ENCODE measurements around the gene ADAMTS9. TPM values are rescaled to one million over a fixed set of nuclear protein-coding genes. Genes with fewer than 3 reads are reported as not detected.

ADAMTS9 gene
- total RNA-seq, 3 donors from 2014 or later (not counting 1 experiment from before 2014, with no cell fraction given) = not detected

GRCh38 chr3:64568895-64569517 lies 118.8 kb downstream of the ADAMTS9 start:
- Mint-ChIP-seq H3K36me3 (no peaks in the 10 kb centered on the region), H3K9me3 (peaks cover 0 to 4% of the 10 kb centered on the region in 2 donors)
- WGBS (ENCODE audit: insufficient coverage) = 71% methylated on average over 4 of the region's 5 CpGs

GRCh38 chr3:64566859-64567258 lies 120.9 kb downstream of the ADAMTS9 start:
- H3K36me3 ChIP-seq (ENCODE audit: control insufficient read depth, insufficient read depth, low read length) = no peaks in the 10 kb centered on the region
- no peaks in the 10 kb centered on the region for H3K9me3 ChIP-seq (ENCODE audit: control insufficient read depth, insufficient read depth, low read length)
- 94% methylated on average over 2 of the region's 3 CpGs for WGBS (ENCODE audit: insufficient coverage)
- DNase-seq (no peak), ATAC-seq (no peak)
- H3K27ac ChIP-seq (ENCODE audit: low read length) = no peak overlapping the region
- no peaks in the 10 kb centered on the region for H3K27me3 ChIP-seq (ENCODE audit: control insufficient read depth, insufficient read depth, low read length)
- no peak overlapping the region for H3K4me3 ChIP-seq (ENCODE audit: low read length)
- H3K4me1 Mint-ChIP-seq = no peaks in the 10 kb centered on the region
- no peaks in the 10 kb centered on the region for H3K27me3 Mint-ChIP-seq (ENCODE audit: low read depth in 2 of 2)
- H3K4me3 Mint-ChIP-seq = no peak overlapping the region
- intact Hi-C loops (cut with micrococcal nuclease) = no loop called here
- no peak overlapping the region for H3K27ac Mint-ChIP-seq
- no peaks in the 10 kb centered on the region for H3K4me1 ChIP-seq (ENCODE audit: control insufficient read depth, insufficient read depth, low read length)
- H3K9me3 Mint-ChIP-seq = peaks cover 0 to 3% of the 10 kb centered on the region in 2 donors
- TF ChIP-seq, protein P1, sequence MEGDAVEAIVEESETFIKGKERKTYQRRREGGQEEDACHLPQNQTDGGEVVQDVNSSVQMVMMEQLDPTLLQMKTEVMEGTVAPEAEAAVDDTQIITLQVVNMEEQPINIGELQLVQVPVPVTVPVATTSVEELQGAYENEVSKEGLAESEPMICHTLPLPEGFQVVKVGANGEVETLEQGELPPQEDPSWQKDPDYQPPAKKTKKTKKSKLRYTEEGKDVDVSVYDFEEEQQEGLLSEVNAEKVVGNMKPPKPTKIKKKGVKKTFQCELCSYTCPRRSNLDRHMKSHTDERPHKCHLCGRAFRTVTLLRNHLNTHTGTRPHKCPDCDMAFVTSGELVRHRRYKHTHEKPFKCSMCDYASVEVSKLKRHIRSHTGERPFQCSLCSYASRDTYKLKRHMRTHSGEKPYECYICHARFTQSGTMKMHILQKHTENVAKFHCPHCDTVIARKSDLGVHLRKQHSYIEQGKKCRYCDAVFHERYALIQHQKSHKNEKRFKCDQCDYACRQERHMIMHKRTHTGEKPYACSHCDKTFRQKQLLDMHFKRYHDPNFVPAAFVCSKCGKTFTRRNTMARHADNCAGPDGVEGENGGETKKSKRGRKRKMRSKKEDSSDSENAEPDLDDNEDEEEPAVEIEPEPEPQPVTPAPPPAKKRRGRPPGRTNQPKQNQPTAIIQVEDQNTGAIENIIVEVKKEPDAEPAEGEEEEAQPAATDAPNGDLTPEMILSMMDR (IDR thresholded peaks at IDR 0.05) = no peak
- no peaks in the 10 kb centered on the region for H3K36me3 Mint-ChIP-seq

More at GRCh38 chr3:64568895-64569517, 118.8 kb downstream of the ADAMTS9 start:
- ATAC-seq (no peak), DNase-seq (no peak)
- intact Hi-C loops (cut with micrococcal nuclease) = no loop called here
- no peaks in the 10 kb centered on the region for H3K4me1 ChIP-seq (ENCODE audit: control insufficient read depth, insufficient read depth, low read length)
- Mint-ChIP-seq H3K27ac (no peak overlapping the region), H3K27me3 (ENCODE audit: low read depth in 2 of 2) (no peaks in the 10 kb centered on the region), H3K4me1 (no peaks in the 10 kb centered on the region), H3K4me3 (no peak overlapping the region)
- H3K9me3 ChIP-seq (ENCODE audit: control insufficient read depth, insufficient read depth, low read length) = no peaks in the 10 kb centered on the region
- TF ChIP-seq, protein P1 (IDR thresholded peaks at IDR 0.05) = no peak
- no peak overlapping the region for H3K4me3 ChIP-seq (ENCODE audit: low read length)
- no peak overlapping the region for H3K27ac ChIP-seq (ENCODE audit: low read length)
- H3K36me3 ChIP-seq (ENCODE audit: control insufficient read depth, insufficient read depth, low read length) = no peaks in the 10 kb centered on the region
- no peaks in the 10 kb centered on the region for H3K27me3 ChIP-seq (ENCODE audit: control insufficient read depth, insufficient read depth, low read length)

- Mint-ChIP-seq H3K4me3 (no peak overlapping the region), H3K4me1 (no peaks in the 10 kb centered on the region), H3K36me3 (no peaks in the 10 kb centered on the region), H3K27me3 (ENCODE audit: low read depth in 2 of 2) (no peaks in the 10 kb centered on the region), H3K9me3 (no peaks in the 10 kb centered on the region), H3K27ac (no peak overlapping the region)
- intact Hi-C loops (cut with micrococcal nuclease) = no loop called here
- WGBS (ENCODE audit: insufficient coverage) = 69% methylated on average over 3 of the region's 3 CpGs
- ATAC-seq (no peak), DNase-seq (no peak)
- Histone ChIP-seq H3K36me3 (ENCODE audit: control insufficient read depth, insufficient read depth, low read length) (no peaks in the 10 kb centered on the region), H3K4me3 (ENCODE audit: low read length) (no peak overlapping the region), H3K27ac (ENCODE audit: low read length) (no peak overlapping the region), H3K4me1 (ENCODE audit: control insufficient read depth, insufficient read depth, low read length) (no peaks in the 10 kb centered on the region), H3K27me3 (ENCODE audit: control insufficient read depth, insufficient read depth, low read length) (no peaks in the 10 kb centered on the region), H3K9me3 (ENCODE audit: control insufficient read depth, insufficient read depth, low read length) (no peaks in the 10 kb centered on the region)
- TF ChIP-seq, protein P1 (IDR thresholded peaks at IDR 0.05) = no peak
Observed at GRCh38 chr3:64563751-64564150, 124.0 kb downstream of the ADAMTS9 start.

DNA sequence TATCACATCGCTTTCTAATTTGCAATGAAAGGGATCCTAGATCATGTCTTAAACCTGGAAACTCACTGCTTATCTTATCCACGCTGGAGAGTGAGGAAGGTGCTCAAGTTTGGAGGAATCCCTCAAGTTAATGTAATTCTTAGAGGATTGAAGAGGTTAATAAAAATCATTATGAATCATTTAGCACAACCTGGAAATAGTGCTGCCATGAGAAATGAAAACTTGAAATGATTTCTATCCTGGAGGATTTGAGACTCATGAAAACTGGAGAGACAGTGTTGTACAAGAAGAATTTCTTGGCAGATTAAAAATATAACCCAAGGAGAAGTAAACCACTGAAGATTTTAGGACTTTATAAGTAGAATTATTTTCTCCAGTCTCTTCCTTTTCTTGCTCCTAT lies 125.9 kb downstream of the ADAMTS9 start:
- Mint-ChIP-seq H3K36me3 (no peaks in the 10 kb centered on the region), H3K27me3 (ENCODE audit: low read depth in 2 of 2) (no peaks in the 10 kb centered on the region), H3K9me3 (peaks cover 1% of the 10 kb centered on the region in 2 donors), H3K27ac (no peak overlapping the region), H3K4me3 (no peak overlapping the region), H3K4me1 (no peaks in the 10 kb centered on the region)
- no peak for ATAC-seq
- Histone ChIP-seq H3K27ac (ENCODE audit: low read length) (no peak overlapping the region), H3K27me3 (ENCODE audit: control insufficient read depth, insufficient read depth, low read length) (no peaks in the 10 kb centered on the region), H3K36me3 (ENCODE audit: control insufficient read depth, insufficient read depth, low read length) (no peaks in the 10 kb centered on the region), H3K4me3 (ENCODE audit: low read length) (no peak overlapping the region), H3K9me3 (ENCODE audit: control insufficient read depth, insufficient read depth, low read length) (no peaks in the 10 kb centered on the region), H3K4me1 (ENCODE audit: control insufficient read depth, insufficient read depth, low read length) (no peaks in the 10 kb centered on the region)
- TF ChIP-seq, protein P1 (IDR thresholded peaks at IDR 0.05) = no peak
- WGBS (ENCODE audit: insufficient coverage) = 100% methylated on average over 2 of the region's 2 CpGs
- DNase-seq = no peak
- intact Hi-C loops (cut with micrococcal nuclease) = no loop called here
